CD14-positive monocyte (primary cell): ENCODE measurements around the gene PPP2R2C. TPM values are rescaled to one million over a fixed set of nuclear protein-coding genes. Genes with fewer than 3 reads are reported as not detected.

Source experiments
- DNase-seq, 3 donors: peaks; one replicate each; pipeline ENCODE4 v3.0.0-alpha.2; 2011 to 2022
- H2AFZ ChIP-seq: 2 replicates; pipeline ENCODE4 v1.6.0; 2012; ENCODE audit warnings: mild to moderate bottlenecking, low read depth, low read length, inconsistent platforms; ENCODE audit not compliant: insufficient read depth, poor library complexity, severe bottlenecking
- H3K27ac ChIP-seq, 2 donors: 1 replicate in 1 of 2; 2 replicates in 1 of 2; pipeline ENCODE4 v1.5.1; 2012 to 2013; ENCODE audit warnings: low read length in 2 of 2, control low read depth in 1 of 2, inconsistent platforms in 1 of 2, low read depth in 1 of 2, mild to moderate bottlenecking in 1 of 2
- H3K27me3 ChIP-seq, 2 donors: one replicate each; pipeline versions ENCODE4 v1.6.0 to v1.6.1; 2011 to 2013; ENCODE audit warnings: low read length in 2 of 2; ENCODE audit not compliant: control insufficient read depth in 2 of 2, insufficient read depth in 2 of 2
- H3K36me3 ChIP-seq, 2 donors: replicated peaks in 1 of 2; 1 replicate in 1 of 2; 2 replicates in 1 of 2; pipeline versions ENCODE4 v1.5.1 to v1.6.1; 2012 to 2013; ENCODE audit warnings: low read length in 2 of 2, control low read depth in 1 of 2, inconsistent platforms in 1 of 2, mild to moderate bottlenecking in 1 of 2; ENCODE audit not compliant: insufficient read depth in 2 of 2, control insufficient read depth in 1 of 2
- H3K4me1 ChIP-seq, 2 donors: 1 replicate in 1 of 2; 2 replicates in 1 of 2; pipeline versions ENCODE4 v1.5.1 to v1.6.1; 2012 to 2013; ENCODE audit warnings: low read length in 2 of 2, control low read depth in 1 of 2, inconsistent platforms in 1 of 2, mild to moderate bottlenecking in 1 of 2, moderate library complexity in 1 of 2; ENCODE audit not compliant: insufficient read depth in 2 of 2, control insufficient read depth in 1 of 2
- H3K4me2 ChIP-seq: replicated peaks from 2 replicates; pipeline ENCODE3; 2012; ENCODE audit warnings: low read length, moderate library complexity, mild to moderate bottlenecking; ENCODE audit not compliant: poor library complexity, severe bottlenecking; ENCODE audit errors: extremely low read depth
- H3K4me3 ChIP-seq, 3 experiments: fragments of 200-600 bp in 1 of 3; sonication (generic) in 1 of 3; replicated peaks in 1 of 3; 1 replicate in 2 of 3; 2 replicates in 1 of 3; pipeline ENCODE4 v1.5.1; 2011 to 2013; ENCODE audit warnings: low read length in 3 of 3, mild to moderate bottlenecking in 3 of 3, control low read depth in 2 of 3, low read depth in 2 of 3, inconsistent platforms in 1 of 3, moderate library complexity in 1 of 3
- H3K79me2 ChIP-seq: 2 replicates; pipeline ENCODE4 v1.6.0; 2012; ENCODE audit warnings: mild to moderate bottlenecking, control low read depth, inconsistent platforms, low read length, moderate library complexity; ENCODE audit not compliant: insufficient read depth
- H3K9ac ChIP-seq: 2 replicates; pipeline ENCODE4 v1.6.0; 2017; ENCODE audit warnings: low read length, mild to moderate bottlenecking; ENCODE audit not compliant: insufficient read depth, poor library complexity, severe bottlenecking
- H3K9me3 ChIP-seq, 2 donors: replicated peaks in 1 of 2; 1 replicate in 1 of 2; 2 replicates in 1 of 2; pipeline versions ENCODE4 v1.5.1 to v1.6.1; 2012 to 2013; ENCODE audit warnings: low read length in 2 of 2, control low read depth in 1 of 2; ENCODE audit not compliant: control insufficient read depth in 1 of 2, insufficient read depth in 1 of 2
- H4K20me1 ChIP-seq: 2 replicates; pipeline ENCODE4 v1.6.0; 2012; ENCODE audit warnings: mild to moderate bottlenecking, low read length, control low read depth, moderate library complexity; ENCODE audit not compliant: insufficient read depth
- H3K27ac Mint-ChIP-seq, 7 donors: one replicate each; pipeline ENCODE4 v1.8.0; 2020; ENCODE audit warnings: mild to moderate bottlenecking in 7 of 7, mixed read lengths in 7 of 7, moderate library complexity in 6 of 7, inconsistent platforms in 2 of 7
- H3K27me3 Mint-ChIP-seq, 3 donors: one replicate each; pipeline ENCODE4 v1.8.0; 2021 to 2022; ENCODE audit warnings: low read depth in 3 of 3, mild to moderate bottlenecking in 3 of 3, mixed read lengths in 3 of 3, moderate library complexity in 3 of 3, inconsistent platforms in 1 of 3
- H3K36me3 Mint-ChIP-seq, 2 donors: one replicate each; pipeline ENCODE4 v1.8.0; 2020; ENCODE audit warnings: mixed read lengths in 2 of 2, inconsistent platforms in 1 of 2, mild to moderate bottlenecking in 1 of 2
- H3K4me1 Mint-ChIP-seq: one replicate; pipeline ENCODE4 v1.8.0; 2020; ENCODE audit warnings: mild to moderate bottlenecking, mixed read lengths
- H3K4me3 Mint-ChIP-seq, 2 donors: one replicate each; pipeline ENCODE4 v1.8.0; 2020; ENCODE audit warnings: mild to moderate bottlenecking in 2 of 2, mixed read lengths in 2 of 2, moderate library complexity in 1 of 2
- H3K9me3 Mint-ChIP-seq, 7 donors: one replicate each; pipeline ENCODE4 v1.8.0; 2020 to 2022; ENCODE audit warnings: mixed read lengths in 7 of 7, mild to moderate bottlenecking in 6 of 7, moderate library complexity in 6 of 7, inconsistent platforms in 2 of 7
- WGBS: methylation state at CpG from one replicate; pipeline ENCODE4 v1.1.5; 2013; ENCODE audit warnings: missing lambda C conversion rate; ENCODE audit not compliant: insufficient coverage; 5-methylcytosine and 5-hydroxymethylcytosine counted together
- intact Hi-C, 2 donors: fragments of 100-400 bp; cut with micrococcal nuclease; formaldehyde crosslinking; loops; one replicate each; pipeline versions ENCODE4 v1.15.0 to v1.15.1; 2023
- polyA plus RNA-seq, 3 donors: library from polyadenylated mRNA; depleted of rRNA in 1 of 3; unstranded in 2 of 3; stranded (reverse) in 1 of 3; fragments of 300-500 nt in 2 of 3; fragments of >200 nt in 1 of 3; fragmentation: Illumina TruSeq in 2 of 3; gene quantifications; 1 replicate in 2 of 3; 2 replicates in 1 of 3; pipeline ENCODE4 v1.2.3, GENCODE V29; 2012 to 2021
- TF ChIP-seq, protein P1 (sequence below): fragments of 200-600 bp; IDR thresholded peaks from one replicate; pipeline ENCODE4 v1.8.0; 2022; ENCODE audit warnings: antibody characterized with exemption, mild to moderate bottlenecking

Gene PPP2R2C
- polyA plus RNA-seq, 3 donors: not detected

DNA sequence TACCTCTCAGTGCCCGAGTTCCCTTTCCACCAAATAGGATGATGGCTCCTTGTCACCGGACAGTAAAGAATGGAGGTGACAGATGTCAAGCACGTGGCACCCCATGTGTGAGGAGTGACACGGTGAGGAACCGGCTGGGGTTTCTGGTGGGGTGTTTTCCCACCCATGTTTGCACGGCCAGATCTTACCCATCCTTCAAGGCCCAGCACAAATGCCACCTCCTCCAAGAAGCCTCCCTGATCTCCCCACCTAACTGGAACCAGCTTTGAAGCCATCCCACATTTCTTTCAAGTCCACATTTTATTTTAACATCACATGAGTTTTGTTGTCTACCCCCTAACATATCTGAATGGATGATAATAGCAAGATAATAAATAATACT lies 139.8 kb downstream of the PPP2R2C start:
- no CpG with 5 or more reads among the region's 6 CpGs for WGBS
- H3K9me3 Mint-ChIP-seq: peaks cover 3 to 26% (median 12%) of the 10 kb centered on the region in 7 donors
- intact Hi-C loops: no loop called here
- Histone ChIP-seq H4K20me1 (no peaks in the 10 kb centered on the region), H3K27ac (no peak overlapping the region), H3K4me3 (no peak overlapping the region), H3K79me2 (no peaks in the 10 kb centered on the region), H3K27me3 (peaks cover 0 to 4% of the 10 kb centered on the region in 2 donors), H3K9ac (no peak overlapping the region), H3K4me2 (no peak overlapping the region), H3K9me3 (peaks cover 0 to 17% of the 10 kb centered on the region in 2 donors), H3K36me3 (no peaks in the 10 kb centered on the region), H2AFZ (no peak overlapping the region), H3K4me1 (no peaks in the 10 kb centered on the region)
- H3K27me3 Mint-ChIP-seq: peaks cover 8 to 17% (median 14%) of the 10 kb centered on the region in 3 donors
- TF ChIP-seq, protein P1, sequence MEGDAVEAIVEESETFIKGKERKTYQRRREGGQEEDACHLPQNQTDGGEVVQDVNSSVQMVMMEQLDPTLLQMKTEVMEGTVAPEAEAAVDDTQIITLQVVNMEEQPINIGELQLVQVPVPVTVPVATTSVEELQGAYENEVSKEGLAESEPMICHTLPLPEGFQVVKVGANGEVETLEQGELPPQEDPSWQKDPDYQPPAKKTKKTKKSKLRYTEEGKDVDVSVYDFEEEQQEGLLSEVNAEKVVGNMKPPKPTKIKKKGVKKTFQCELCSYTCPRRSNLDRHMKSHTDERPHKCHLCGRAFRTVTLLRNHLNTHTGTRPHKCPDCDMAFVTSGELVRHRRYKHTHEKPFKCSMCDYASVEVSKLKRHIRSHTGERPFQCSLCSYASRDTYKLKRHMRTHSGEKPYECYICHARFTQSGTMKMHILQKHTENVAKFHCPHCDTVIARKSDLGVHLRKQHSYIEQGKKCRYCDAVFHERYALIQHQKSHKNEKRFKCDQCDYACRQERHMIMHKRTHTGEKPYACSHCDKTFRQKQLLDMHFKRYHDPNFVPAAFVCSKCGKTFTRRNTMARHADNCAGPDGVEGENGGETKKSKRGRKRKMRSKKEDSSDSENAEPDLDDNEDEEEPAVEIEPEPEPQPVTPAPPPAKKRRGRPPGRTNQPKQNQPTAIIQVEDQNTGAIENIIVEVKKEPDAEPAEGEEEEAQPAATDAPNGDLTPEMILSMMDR: no peak
- no peak overlapping the region for H3K4me3 Mint-ChIP-seq
- peaks cover 3% of the 10 kb centered on the region for H3K4me1 Mint-ChIP-seq
- H3K27ac Mint-ChIP-seq: no peak overlapping the region
- H3K36me3 Mint-ChIP-seq: no peaks in the 10 kb centered on the region
- DNase-seq: no peak

DNA sequence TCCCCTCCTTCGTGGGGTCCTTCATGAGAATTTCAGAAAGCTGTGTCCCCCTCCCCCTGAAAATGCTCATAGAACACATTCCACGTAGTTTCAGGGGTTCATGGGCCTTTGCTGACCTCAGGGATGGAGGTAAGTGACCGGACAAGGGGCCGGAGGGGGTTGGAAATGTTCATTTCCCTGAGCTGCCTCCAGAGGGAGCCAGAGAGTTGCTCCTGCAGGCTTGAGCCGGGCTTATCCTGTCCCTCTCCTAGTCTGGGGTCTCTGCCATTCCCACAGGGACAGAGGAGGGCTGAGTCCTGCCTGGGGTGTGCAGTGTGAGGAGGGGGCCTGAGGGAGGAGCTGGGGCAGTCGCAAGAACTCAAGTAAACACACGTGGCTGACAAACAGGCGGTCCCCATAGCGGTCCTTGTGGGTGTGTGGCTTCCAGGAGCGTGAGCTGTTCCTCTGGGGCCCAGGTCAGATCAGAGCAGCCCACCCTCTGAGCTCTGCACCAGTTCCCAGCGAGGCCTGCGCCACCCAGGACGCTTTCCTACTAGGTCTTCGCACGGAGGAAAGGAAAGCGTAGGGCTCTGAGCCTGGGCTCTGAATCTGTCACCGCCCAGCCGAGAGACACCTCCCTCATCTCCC lies 140.3 kb downstream of the PPP2R2C start:
- Mint-ChIP-seq H3K4me1 (no peaks in the 10 kb centered on the region), H3K4me3 (no peak overlapping the region), H3K27me3 (peaks cover 6 to 13% (median 11%) of the 10 kb centered on the region in 3 donors), H3K27ac (no peak overlapping the region), H3K36me3 (no peaks in the 10 kb centered on the region), H3K9me3 (peaks cover 3 to 26% (median 12%) of the 10 kb centered on the region in 7 donors)
- no peaks in the 10 kb centered on the region for H3K36me3 ChIP-seq
- peaks cover 0 to 17% of the 10 kb centered on the region in 2 donors for H3K9me3 ChIP-seq
- peak in 1 of 3 donors; percentile 5 for DNase-seq
- no peak overlapping the region for H3K9ac ChIP-seq
- intact Hi-C loops: no loop called here
- TF ChIP-seq, protein P1: peak; percentile 62
- H3K27ac ChIP-seq: no peak overlapping the region
- no peak overlapping the region for H3K4me3 ChIP-seq
- no peak overlapping the region for H3K4me2 ChIP-seq
- H4K20me1 ChIP-seq: no peaks in the 10 kb centered on the region
- no peak overlapping the region for H2AFZ ChIP-seq
- 47% methylated on average over 11 of the region's 18 CpGs for WGBS
- H3K27me3 ChIP-seq: no peaks in the 10 kb centered on the region
- no peaks in the 10 kb centered on the region for H3K4me1 ChIP-seq
- no peaks in the 10 kb centered on the region for H3K79me2 ChIP-seq
